Trophoblast cell (in vitro differentiated cells and primary cell): ENCODE measurements around the gene METTL23.
"Not testable (repeated sequence)": the region's sequence is repeated elsewhere in the genome, so short reads cannot be mapped to it uniquely, and the experiment has no call there.

ENCODE experiments used
- DNase-seq, 2 donors: peaks; one replicate each; pipeline ENCODE4 v3.0.0-alpha.2; 2016
- H2AFZ ChIP-seq: 2 replicates; pipeline ENCODE4 v1.6.1; 2013; ENCODE audit warnings: low read length, moderate library complexity, mild to moderate bottlenecking; ENCODE audit not compliant: insufficient read depth, poor library complexity
- H2AK5ac ChIP-seq: 2 replicates; pipeline ENCODE4 v1.6.1; 2013; ENCODE audit warnings: mild to moderate bottlenecking, low read length
- H2BK120ac ChIP-seq: 2 replicates; pipeline ENCODE4 v1.6.1; 2013; ENCODE audit warnings: low read length, mild to moderate bottlenecking, moderate library complexity; ENCODE audit not compliant: insufficient read depth, poor library complexity
- H2BK12ac ChIP-seq: 2 replicates; pipeline ENCODE4 v1.6.1; 2013; ENCODE audit warnings: mild to moderate bottlenecking, low read length, moderate library complexity
- H2BK5ac ChIP-seq: 2 replicates; pipeline ENCODE4 v1.6.1; 2013; ENCODE audit warnings: low read length, low read depth, moderate library complexity, mild to moderate bottlenecking; ENCODE audit not compliant: poor library complexity
- H3K14ac ChIP-seq: 2 replicates; pipeline ENCODE4 v1.6.1; 2013; ENCODE audit warnings: mild to moderate bottlenecking, low read length
- H3K18ac ChIP-seq: 2 replicates; pipeline ENCODE4 v1.6.1; 2013; ENCODE audit warnings: mild to moderate bottlenecking, low read length
- H3K23ac ChIP-seq: 2 replicates; pipeline ENCODE4 v1.6.1; 2013; ENCODE audit warnings: low read length
- H3K27ac ChIP-seq: 2 replicates; pipeline ENCODE4 v1.5.1; 2013; ENCODE audit warnings: low read depth, mild to moderate bottlenecking, inconsistent platforms, low read length, moderate library complexity
- H3K27me3 ChIP-seq: 2 replicates; pipeline ENCODE4 v1.6.1; 2013; ENCODE audit warnings: inconsistent platforms, mild to moderate bottlenecking, low read length, moderate library complexity; ENCODE audit not compliant: insufficient read depth
- H3K36me3 ChIP-seq, 2 experiments: 1 replicate in 1 of 2; 2 replicates in 1 of 2; pipeline ENCODE4 v1.6.1; 2013; ENCODE audit warnings: low read length in 2 of 2, mild to moderate bottlenecking in 2 of 2, moderate library complexity in 1 of 2; ENCODE audit not compliant: insufficient read depth in 2 of 2, control insufficient read depth in 1 of 2
- H3K4ac ChIP-seq: 2 replicates; pipeline ENCODE4 v1.6.1; 2013; ENCODE audit warnings: low read depth, mild to moderate bottlenecking, low read length, moderate library complexity
- H3K4me1 ChIP-seq, 2 experiments: 1 replicate in 1 of 2; 2 replicates in 1 of 2; pipeline ENCODE4 v1.6.1; 2013; ENCODE audit warnings: low read length in 2 of 2, mild to moderate bottlenecking in 2 of 2, moderate library complexity in 1 of 2; ENCODE audit not compliant: insufficient read depth in 2 of 2, control insufficient read depth in 1 of 2
- H3K4me2 ChIP-seq: 2 replicates; pipeline ENCODE4 v1.6.1; 2013; ENCODE audit warnings: inconsistent platforms, mild to moderate bottlenecking, low read length, moderate library complexity
- H3K4me3 ChIP-seq: 2 replicates; pipeline ENCODE4 v1.5.1; 2013; ENCODE audit warnings: mild to moderate bottlenecking, low read depth, low read length, inconsistent platforms
- H3K79me1 ChIP-seq: one replicate; pipeline ENCODE4 v1.6.1; 2013; ENCODE audit warnings: low read length
- H3K79me2 ChIP-seq: 2 replicates; pipeline ENCODE4 v1.6.1; 2013; ENCODE audit warnings: low read length, mild to moderate bottlenecking; ENCODE audit not compliant: control insufficient read depth, insufficient read depth, poor library complexity
- H3K9ac ChIP-seq: 2 replicates; pipeline ENCODE4 v1.6.1; 2013; ENCODE audit warnings: mild to moderate bottlenecking, low read length
- H3K9me3 ChIP-seq: 2 replicates; pipeline ENCODE4 v1.6.1; 2013; ENCODE audit warnings: low read depth, mild to moderate bottlenecking, control low read depth, inconsistent platforms, low read length; ENCODE audit not compliant: insufficient read depth
- H4K12ac ChIP-seq: 2 replicates; pipeline ENCODE4 v1.6.1; 2013; ENCODE audit warnings: low read depth, mild to moderate bottlenecking, low read length, moderate library complexity
- H4K8ac ChIP-seq: 2 replicates; pipeline ENCODE4 v1.6.1; 2013; ENCODE audit warnings: low read depth, mild to moderate bottlenecking, low read length, moderate library complexity
- H4K91ac ChIP-seq: one replicate; pipeline ENCODE4 v1.6.1; 2013; ENCODE audit warnings: low read depth, mild to moderate bottlenecking, low read length, moderate library complexity
- WGBS: extraction: QIAGEN DNeasy Blood & Tissue Kit; methylation state at CpG from one replicate; pipeline ENCODE4 v1.1.7; 2013; ENCODE audit warnings: missing lambda C conversion rate; ENCODE audit not compliant: insufficient read length, insufficient coverage; ENCODE audit errors: extremely low coverage; 5-methylcytosine and 5-hydroxymethylcytosine counted together

METTL23 gene

GRCh38 chr17:76737676-76738467 is 11.2 kb downstream of the METTL23 start, which contains the start of gene MFSD11:
Gene MFSD11 (plus strand): TSS chr17:76738119. CDS start chr17:76738353, 234 bp downstream.
- peak within 1 kb of the TSS; percentile 96 for H4K12ac ChIP-seq
- peak within 1 kb of the TSS; percentile 98 for H2BK120ac ChIP-seq
- no CpG with 5 or more reads among the region's 57 CpGs for WGBS
- peak within 1 kb of the TSS; percentile 96 for H3K9ac ChIP-seq
- H2AK5ac ChIP-seq: peak within 1 kb of the TSS; percentile 99
- H3K4me1 ChIP-seq: peaks cover 0 to 2% of the 10 kb centered on the region in 2 experiments
- H3K27ac ChIP-seq: peak within 1 kb of the TSS; percentile 99
- H3K14ac ChIP-seq: peak within 1 kb of the TSS; percentile 100
- peak within 1 kb of the TSS; percentile 77 for H2AFZ ChIP-seq
- H3K23ac ChIP-seq: no peak within 1 kb of the TSS
- peak within 1 kb of the TSS; percentile 97 for H3K4me3 ChIP-seq
- peak within 1 kb of the TSS; percentile 67 for H2BK12ac ChIP-seq
- H3K79me2 ChIP-seq: peaks cover 18% of the 10 kb centered on the region
- H3K4ac ChIP-seq: peak within 1 kb of the TSS; percentile 96
- H2BK5ac ChIP-seq: peak within 1 kb of the TSS; percentile 99
- H3K79me1 ChIP-seq: peaks cover 17% of the 10 kb centered on the region
- H3K36me3 ChIP-seq: peaks cover 9 to 19% of the 10 kb centered on the region in 2 experiments
- H3K9me3 ChIP-seq: no peaks in the 10 kb centered on the region
- H4K8ac ChIP-seq: peak within 1 kb of the TSS; percentile 99
- peak within 1 kb of the TSS; percentile 99 for H3K18ac ChIP-seq
- H3K4me2 ChIP-seq: peak within 1 kb of the TSS; percentile 92
- no peaks in the 10 kb centered on the region for H3K27me3 ChIP-seq
- H4K91ac ChIP-seq: peak within 1 kb of the TSS; percentile 99
- peak; percentile 94 to 95 for DNase-seq

GRCh38 chr17:76738468-76738850 is 11.8 kb downstream of the METTL23 start:
- H3K9me3 ChIP-seq: no peaks in the 10 kb centered on the region
- peaks cover 18% of the 10 kb centered on the region for H3K79me2 ChIP-seq
- H3K4me1 ChIP-seq: peaks cover 0 to 2% of the 10 kb centered on the region in 2 experiments
- peak overlapping the region; percentile 99 for H3K27ac ChIP-seq
- H3K27me3 ChIP-seq: no peaks in the 10 kb centered on the region
- peaks cover 17% of the 10 kb centered on the region for H3K79me1 ChIP-seq
- no peak overlapping the region for H4K8ac ChIP-seq
- no peak for DNase-seq
- no peak overlapping the region for H3K4me3 ChIP-seq
- no peak overlapping the region for H3K23ac ChIP-seq
- H2BK120ac ChIP-seq: no peak overlapping the region
- no peak overlapping the region for H3K14ac ChIP-seq
- no peak overlapping the region for H3K18ac ChIP-seq
- peak overlapping the region; percentile 92 for H3K4me2 ChIP-seq
- no peak overlapping the region for H2AK5ac ChIP-seq
- no peak overlapping the region for H2BK12ac ChIP-seq
- H3K36me3 ChIP-seq: peaks cover 8 to 16% of the 10 kb centered on the region in 2 experiments
- H2BK5ac ChIP-seq: peak overlapping the region; percentile 55
- H4K91ac ChIP-seq: no peak overlapping the region
- no CpG with 5 or more reads among the region's 7 CpGs for WGBS
- H3K9ac ChIP-seq: peak overlapping the region; percentile 82
- H4K12ac ChIP-seq: no peak overlapping the region
- no peak overlapping the region for H3K4ac ChIP-seq
- H2AFZ ChIP-seq: no peak overlapping the region

GRCh38 chr17:76739568-76740115 is 13.0 kb downstream of the METTL23 start:
- H2BK5ac ChIP-seq, H4K91ac ChIP-seq, H3K9me3 ChIP-seq, H4K12ac ChIP-seq, H3K4me3 ChIP-seq, H3K14ac ChIP-seq, H2AK5ac ChIP-seq, H2BK120ac ChIP-seq, H3K27me3 ChIP-seq, H3K9ac ChIP-seq, H4K8ac ChIP-seq, H2BK12ac ChIP-seq, H2AFZ ChIP-seq, H3K4me2 ChIP-seq, H3K23ac ChIP-seq, H3K4me1 ChIP-seq, H3K18ac ChIP-seq, H3K27ac ChIP-seq, DNase-seq: not testable (repeated sequence)
- peaks cover 17% of the 10 kb centered on the region for H3K79me1 ChIP-seq
- H3K79me2 ChIP-seq: peaks cover 18% of the 10 kb centered on the region
- H3K36me3 ChIP-seq: peaks cover 7 to 13% of the 10 kb centered on the region in 2 experiments
- no CpG with 5 or more reads among the region's 17 CpGs for WGBS
- peak overlapping the region; percentile 60 for H3K4ac ChIP-seq

- H3K4ac ChIP-seq: no peak overlapping the region
- no peaks in the 10 kb centered on the region for H3K9me3 ChIP-seq
These were observed 13.9 kb downstream of the METTL23 start for GRCh38 chr17:76740329-76741118.

More at GRCh38 chr17:76740329-76741118, 13.9 kb downstream of the METTL23 start:
- H3K4me3 ChIP-seq: no peak overlapping the region
- H3K79me1 ChIP-seq: peaks cover 17% of the 10 kb centered on the region
- H2AK5ac ChIP-seq: no peak overlapping the region
- H4K8ac ChIP-seq: no peak overlapping the region
- WGBS: no CpG with 5 or more reads among the region's 5 CpGs
- H2BK5ac ChIP-seq: no peak overlapping the region
- H2BK12ac ChIP-seq: no peak overlapping the region
- H4K12ac ChIP-seq: no peak overlapping the region
- H3K18ac ChIP-seq: no peak overlapping the region
- no peak for DNase-seq
- H2BK120ac ChIP-seq: no peak overlapping the region
- H3K4me2 ChIP-seq: no peak overlapping the region
- H2AFZ ChIP-seq: no peak overlapping the region
- H3K36me3 ChIP-seq: peaks cover 8 to 16% of the 10 kb centered on the region in 2 experiments
- H3K4me1 ChIP-seq: no peaks in the 10 kb centered on the region
- no peak overlapping the region for H3K14ac ChIP-seq
- H3K9ac ChIP-seq: no peak overlapping the region
- no peaks in the 10 kb centered on the region for H3K27me3 ChIP-seq
- H3K27ac ChIP-seq: no peak overlapping the region
- peaks cover 18% of the 10 kb centered on the region for H3K79me2 ChIP-seq
- no peak overlapping the region for H3K23ac ChIP-seq
- no peak overlapping the region for H4K91ac ChIP-seq
